Osteoblast (primary cell): ENCODE results near the gene COL2A1. TPM values are rescaled to one million over a fixed set of nuclear protein-coding genes. Genes with fewer than 3 reads are reported as not detected.

Experiments used
- DNase-seq: peaks from one replicate; pipeline ENCODE4 v3.0.0; 2011; ENCODE audit warnings: low spot score, mixed read lengths; ENCODE audit not compliant: insufficient read length; ENCODE audit errors: missing footprints
- H2AFZ ChIP-seq: 2 replicates; pipeline ENCODE4 v1.6.0; 2011; ENCODE audit warnings: mild to moderate bottlenecking, low read length
- H3K27ac ChIP-seq: 2 replicates; pipeline ENCODE4 v1.5.1; 2011; ENCODE audit warnings: mild to moderate bottlenecking, low read depth, low read length, moderate library complexity
- H3K27me3 ChIP-seq: 2 replicates; pipeline ENCODE4 v1.6.0; 2012; ENCODE audit warnings: mild to moderate bottlenecking, control low read depth, inconsistent platforms, low read length, moderate library complexity; ENCODE audit not compliant: insufficient read depth
- H3K36me3 ChIP-seq: 2 replicates; pipeline ENCODE4 v1.5.1; 2011; ENCODE audit warnings: mild to moderate bottlenecking, low read length, control low read depth, moderate library complexity; ENCODE audit not compliant: insufficient read depth
- H3K4me1 ChIP-seq: 2 replicates; pipeline ENCODE4 v1.5.1; 2011; ENCODE audit warnings: mild to moderate bottlenecking, low read length, control low read depth, moderate library complexity; ENCODE audit not compliant: insufficient read depth
- H3K4me2 ChIP-seq: 2 replicates; pipeline ENCODE4 v1.6.0; 2011; ENCODE audit warnings: mild to moderate bottlenecking, low read length; ENCODE audit not compliant: insufficient read depth
- H3K4me3 ChIP-seq: fragments of 200-600 bp; sonication (generic); 3 replicates; pipeline ENCODE4 v1.5.1; 2012; ENCODE audit warnings: mild to moderate bottlenecking, low read length, inconsistent platforms; ENCODE audit not compliant: insufficient read depth
- H3K79me2 ChIP-seq: 2 replicates; pipeline ENCODE4 v1.6.0; 2012; ENCODE audit warnings: mild to moderate bottlenecking, low read length, control low read depth, inconsistent platforms; ENCODE audit not compliant: insufficient read depth
- H3K9me3 ChIP-seq: 2 replicates; pipeline ENCODE4 v1.5.1; 2011; ENCODE audit warnings: low read depth, low read length, control low read depth
- H4K20me1 ChIP-seq: 2 replicates; pipeline ENCODE4 v1.6.0; 2012; ENCODE audit warnings: mild to moderate bottlenecking, low read length, control low read depth; ENCODE audit not compliant: insufficient read depth
- total RNA-seq: library from RNA; depleted of rRNA; stranded (reverse); fragments of >200 nt; gene quantifications from 2 replicates; pipeline ENCODE4 v1.2.3, GENCODE V29; 2012
- TF ChIP-seq, protein P1 (sequence below): IDR thresholded peaks from 2 replicates; pipeline ENCODE4 v1.5.1; 2011; ENCODE audit warnings: mild to moderate bottlenecking, low read depth, low read length, moderate library complexity; ENCODE audit errors: extremely low read depth

Gene COL2A1
- total RNA-seq, 1 donor = under 0.01 TPM

DNA sequence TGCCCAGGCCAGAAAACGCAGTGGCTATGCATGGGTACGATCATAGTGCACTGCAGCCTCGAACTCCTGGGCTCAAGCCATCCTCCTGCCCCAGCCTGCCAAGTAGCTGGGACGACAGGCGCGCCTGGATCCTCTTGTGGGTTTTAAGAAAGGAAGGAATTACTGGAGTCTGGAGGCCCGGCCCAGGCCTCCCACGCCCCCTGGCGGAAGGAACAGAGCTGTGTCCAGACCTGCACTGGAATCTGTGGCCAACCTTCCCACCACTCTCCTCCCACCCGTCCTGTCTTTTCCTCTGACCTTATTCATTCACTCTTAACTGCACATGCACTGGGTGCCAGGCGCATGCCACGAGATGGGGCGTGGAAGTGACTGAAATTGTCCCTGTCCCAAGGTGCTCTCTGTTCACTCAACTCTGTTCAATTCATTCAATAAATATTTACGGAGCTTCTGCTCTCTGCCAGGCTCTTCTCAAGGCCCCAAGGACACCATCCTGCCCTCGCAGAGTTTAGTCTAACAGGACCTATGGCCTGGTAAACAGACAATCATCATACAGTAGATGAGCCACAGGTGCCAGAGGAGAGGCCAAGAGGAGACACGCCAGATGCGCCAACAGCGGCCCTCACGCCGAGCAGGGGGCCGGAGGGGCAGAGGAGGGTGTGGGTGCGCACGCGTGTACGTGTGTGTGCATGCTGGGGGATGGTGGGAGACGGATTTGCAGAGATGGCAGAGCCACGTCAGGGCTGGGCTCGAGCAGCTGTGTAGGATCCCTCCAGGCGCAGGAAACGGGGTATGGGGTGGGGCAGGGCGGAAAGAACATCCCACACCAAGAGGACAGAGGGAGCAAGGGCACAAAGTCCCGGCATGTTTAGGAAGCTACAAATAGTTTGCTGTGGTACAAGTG lies 54.6 kb downstream of the COL2A1 start:
- TF ChIP-seq, protein P1, sequence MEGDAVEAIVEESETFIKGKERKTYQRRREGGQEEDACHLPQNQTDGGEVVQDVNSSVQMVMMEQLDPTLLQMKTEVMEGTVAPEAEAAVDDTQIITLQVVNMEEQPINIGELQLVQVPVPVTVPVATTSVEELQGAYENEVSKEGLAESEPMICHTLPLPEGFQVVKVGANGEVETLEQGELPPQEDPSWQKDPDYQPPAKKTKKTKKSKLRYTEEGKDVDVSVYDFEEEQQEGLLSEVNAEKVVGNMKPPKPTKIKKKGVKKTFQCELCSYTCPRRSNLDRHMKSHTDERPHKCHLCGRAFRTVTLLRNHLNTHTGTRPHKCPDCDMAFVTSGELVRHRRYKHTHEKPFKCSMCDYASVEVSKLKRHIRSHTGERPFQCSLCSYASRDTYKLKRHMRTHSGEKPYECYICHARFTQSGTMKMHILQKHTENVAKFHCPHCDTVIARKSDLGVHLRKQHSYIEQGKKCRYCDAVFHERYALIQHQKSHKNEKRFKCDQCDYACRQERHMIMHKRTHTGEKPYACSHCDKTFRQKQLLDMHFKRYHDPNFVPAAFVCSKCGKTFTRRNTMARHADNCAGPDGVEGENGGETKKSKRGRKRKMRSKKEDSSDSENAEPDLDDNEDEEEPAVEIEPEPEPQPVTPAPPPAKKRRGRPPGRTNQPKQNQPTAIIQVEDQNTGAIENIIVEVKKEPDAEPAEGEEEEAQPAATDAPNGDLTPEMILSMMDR = peak; percentile 93
- H2AFZ ChIP-seq = no peak overlapping the region
- H4K20me1 ChIP-seq = no peaks in the 10 kb centered on the region

DNA sequence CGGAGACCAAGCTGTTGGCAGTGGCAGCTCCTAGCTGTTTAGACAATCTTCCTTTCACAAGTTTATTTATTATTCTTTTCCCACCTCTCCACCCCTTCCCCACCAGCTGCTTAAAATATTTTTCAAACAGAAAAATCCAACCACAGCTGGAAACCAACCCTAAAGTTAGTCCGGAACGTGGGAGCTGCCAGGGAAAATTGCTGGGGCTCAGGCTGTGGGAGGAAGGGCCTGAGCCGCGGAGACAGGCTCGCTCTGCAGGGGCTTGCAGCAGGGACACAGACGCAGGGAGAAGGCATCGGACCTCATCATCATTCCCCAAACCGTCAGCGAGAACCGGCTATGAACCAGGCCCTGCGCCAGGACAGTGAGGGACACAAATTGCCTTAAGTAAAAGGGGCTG lies 56.9 kb downstream of the COL2A1 start:
- TF ChIP-seq, protein P1 = no peak
- no peaks in the 10 kb centered on the region for H3K36me3 ChIP-seq
- H3K4me2 ChIP-seq = no peak overlapping the region
- peaks cover 6% of the 10 kb centered on the region for H3K4me1 ChIP-seq
- H3K9me3 ChIP-seq = no peaks in the 10 kb centered on the region
- H3K27me3 ChIP-seq = peaks cover 14% of the 10 kb centered on the region
- no peak overlapping the region for H3K4me3 ChIP-seq
- peak overlapping the region; percentile 27 for H2AFZ ChIP-seq
- H3K27ac ChIP-seq = no peak overlapping the region
- no peaks in the 10 kb centered on the region for H3K79me2 ChIP-seq
- no peaks in the 10 kb centered on the region for H4K20me1 ChIP-seq
- no peak for DNase-seq

More for the DNA sequence above, 54.6 kb downstream of the COL2A1 start:
- peak; percentile 99 for DNase-seq
- Histone ChIP-seq H3K4me2 (peak overlapping the region; percentile 47), H3K27me3 (peaks cover 23% of the 10 kb centered on the region), H3K27ac (no peak overlapping the region), H3K36me3 (no peaks in the 10 kb centered on the region), H3K9me3 (no peaks in the 10 kb centered on the region), H3K4me3 (peak overlapping the region; percentile 3), H3K4me1 (peaks cover 6% of the 10 kb centered on the region), H3K79me2 (no peaks in the 10 kb centered on the region)

DNA sequence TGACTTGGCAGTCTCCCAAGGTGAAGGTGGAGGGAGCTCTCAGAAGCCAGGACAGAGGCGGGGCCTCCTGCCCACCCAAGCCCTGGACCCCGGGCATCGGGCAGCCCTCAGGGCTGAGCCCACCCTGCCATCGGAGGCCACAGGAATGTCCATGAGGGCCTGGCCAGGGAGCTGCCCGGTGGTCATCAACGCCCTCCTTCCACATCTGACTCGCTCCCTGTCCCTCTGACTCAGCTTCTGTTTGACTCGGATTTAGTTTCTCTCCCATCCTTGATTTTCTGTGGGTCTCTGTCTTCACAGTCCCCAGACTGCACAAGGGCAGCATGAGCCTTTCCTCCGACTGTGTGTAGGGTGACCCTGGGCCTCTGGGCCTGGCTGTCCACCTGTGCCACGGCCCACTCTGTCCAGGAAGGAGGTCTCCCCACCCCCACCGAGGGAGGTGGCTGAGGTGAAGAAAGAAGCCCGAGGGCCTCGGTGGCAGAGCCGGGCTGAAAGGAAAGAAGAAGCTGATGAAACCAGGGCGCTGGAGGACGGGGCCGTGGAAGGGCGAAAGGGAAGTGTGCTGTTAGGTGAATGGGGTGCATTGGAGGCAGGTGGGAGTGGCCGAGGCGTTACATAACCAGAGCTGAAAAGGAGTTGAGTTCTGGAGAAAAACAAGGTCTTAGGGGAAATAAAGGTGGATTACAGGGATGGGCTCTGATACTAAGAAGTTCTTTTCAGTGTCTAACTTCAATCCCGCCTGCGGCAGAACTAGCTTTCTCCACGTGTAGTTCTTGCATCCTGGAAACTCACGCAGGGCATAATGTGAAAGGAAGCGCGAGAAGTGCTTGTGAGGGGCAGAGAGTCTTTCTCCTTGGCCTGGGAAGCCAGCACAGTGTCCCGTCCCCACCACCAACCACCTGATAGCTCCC lies 57.6 kb downstream of the COL2A1 start:
- DNase-seq = peak; percentile 97
- no peaks in the 10 kb centered on the region for H3K9me3 ChIP-seq
- H3K27ac ChIP-seq = no peak overlapping the region
- peaks cover 6% of the 10 kb centered on the region for H3K4me1 ChIP-seq
- TF ChIP-seq, protein P1 = no peak
- H3K4me2 ChIP-seq = peak overlapping the region; percentile 59
- no peaks in the 10 kb centered on the region for H3K36me3 ChIP-seq
- H4K20me1 ChIP-seq = no peaks in the 10 kb centered on the region
- H3K4me3 ChIP-seq = peak overlapping the region; percentile 58
- peaks cover 9% of the 10 kb centered on the region for H3K27me3 ChIP-seq
- peak overlapping the region; percentile 78 for H2AFZ ChIP-seq
- H3K79me2 ChIP-seq = no peaks in the 10 kb centered on the region
